ACC112 (cell line): Measurements from ENCODE around the gene RNF6.
"Not testable (repeated sequence)": the region's sequence is repeated elsewhere in the genome, so short reads cannot be mapped to it uniquely, and the experiment has no call there.

Experiments
- H2AFZ ChIP-seq: fragments of 200-600 bp; sonication (generic); one replicate; pipeline ENCODE4 v1.6.0; 2017; ENCODE audit warnings: antibody characterized with exemption, low read length; ENCODE audit not compliant: unreplicated experiment
- H3K27ac ChIP-seq: fragments of 200-600 bp; sonication (generic); 2 replicates; pipeline ENCODE4 v1.5.1; 2014; ENCODE audit warnings: low read depth, mild to moderate bottlenecking, antibody characterized with exemption, low read length, moderate library complexity
- H3K27me3 ChIP-seq: fragments of 200-600 bp; sonication (generic); 2 replicates; pipeline ENCODE4 v1.6.1; 2014; ENCODE audit warnings: mild to moderate bottlenecking, antibody characterized with exemption, low read length, moderate library complexity, mixed read lengths; ENCODE audit not compliant: insufficient read depth
- H3K36me3 ChIP-seq: fragments of 200-600 bp; sonication (generic); 2 replicates; pipeline ENCODE4 v1.6.1; 2016; ENCODE audit warnings: mild to moderate bottlenecking, antibody characterized with exemption, low read length, moderate library complexity, mixed read lengths; ENCODE audit not compliant: insufficient read depth
- H3K4me1 ChIP-seq: fragments of 200-600 bp; sonication (generic); one replicate; pipeline ENCODE4 v1.6.1; 2016; ENCODE audit warnings: low read length, mixed read lengths; ENCODE audit not compliant: insufficient read depth, unreplicated experiment, control insufficient read depth
- H3K4me3 ChIP-seq: fragments of 200-600 bp; sonication (generic); 2 replicates; pipeline ENCODE4 v1.5.1; 2014; ENCODE audit warnings: mild to moderate bottlenecking, low read depth, low read length
- H3K79me2 ChIP-seq: fragments of 200-600 bp; sonication (generic); one replicate; pipeline ENCODE4 v1.6.0; 2016; ENCODE audit warnings: low read length; ENCODE audit not compliant: control insufficient read depth, unreplicated experiment, insufficient read depth

RNF6 gene

GRCh38 chr13:26253262-26253786 is 31.2 kb upstream of the RNF6 start:
- Histone ChIP-seq H3K27ac (no peak overlapping the region; the same call in 1 of the 2 replicates), H3K27me3 (peaks cover 20% of the 10 kb centered on the region), H2AFZ (peak overlapping the region; percentile 99), H3K36me3 (no peaks in the 10 kb centered on the region), H3K4me3 (peak overlapping the region; percentile 93), H3K4me1 (no peaks in the 10 kb centered on the region), H3K79me2 (peaks cover 37% of the 10 kb centered on the region)

GRCh38 chr13:26252006-26252405 is 29.9 kb upstream of the RNF6 start:
- H3K27ac ChIP-seq, H3K4me1 ChIP-seq, H3K36me3 ChIP-seq, H2AFZ ChIP-seq, H3K4me3 ChIP-seq: not testable (repeated sequence)
- Histone ChIP-seq H3K27me3 (peaks cover 32% of the 10 kb centered on the region), H3K79me2 (peaks cover 24% of the 10 kb centered on the region)

GRCh38 chr13:26249551-26249950 is 27.4 kb upstream of the RNF6 start:
- H3K4me3 ChIP-seq, result no peak overlapping the region
- no peak overlapping the region for H3K27ac ChIP-seq
- no peaks in the 10 kb centered on the region for H3K36me3 ChIP-seq
- H3K4me1 ChIP-seq, result no peaks in the 10 kb centered on the region
- H3K27me3 ChIP-seq, result peaks cover 32% of the 10 kb centered on the region
- H2AFZ ChIP-seq, result no peak overlapping the region
- H3K79me2 ChIP-seq, result peaks cover under 1% of the 10 kb centered on the region

- H3K79me2 ChIP-seq, result no peaks in the 10 kb centered on the region
- no peak overlapping the region for H3K4me3 ChIP-seq
- H3K36me3 ChIP-seq, result no peaks in the 10 kb centered on the region
- no peak overlapping the region for H2AFZ ChIP-seq
- no peak overlapping the region for H3K27ac ChIP-seq
- peaks cover 32% of the 10 kb centered on the region for H3K27me3 ChIP-seq
- no peaks in the 10 kb centered on the region for H3K4me1 ChIP-seq
Measured at GRCh38 chr13:26247608-26248007, 25.5 kb upstream of the RNF6 start.

- Histone ChIP-seq H3K36me3 (no peaks in the 10 kb centered on the region), H3K4me1 (no peaks in the 10 kb centered on the region), H3K4me3 (no peak overlapping the region), H2AFZ (no peak overlapping the region), H3K27ac (no peak overlapping the region), H3K27me3 (peaks cover 32% of the 10 kb centered on the region), H3K79me2 (no peaks in the 10 kb centered on the region)
Measured at GRCh38 chr13:26247011-26247410, 24.9 kb upstream of the RNF6 start.

GRCh38 chr13:26246154-26246553 is 24.0 kb upstream of the RNF6 start:
- peaks cover 32% of the 10 kb centered on the region for H3K27me3 ChIP-seq
- no peak overlapping the region for H3K27ac ChIP-seq
- H3K36me3 ChIP-seq, result no peaks in the 10 kb centered on the region
- no peaks in the 10 kb centered on the region for H3K4me1 ChIP-seq
- no peaks in the 10 kb centered on the region for H3K79me2 ChIP-seq
- H2AFZ ChIP-seq, result no peak overlapping the region
- no peak overlapping the region for H3K4me3 ChIP-seq

GRCh38 chr13:26236296-26236695 is 14.2 kb upstream of the RNF6 start:
- H3K36me3 ChIP-seq, result no peaks in the 10 kb centered on the region
- no peaks in the 10 kb centered on the region for H3K79me2 ChIP-seq
- peaks cover 13% of the 10 kb centered on the region; the same call in 1 of the 2 replicates for H3K27me3 ChIP-seq
- no peak overlapping the region for H2AFZ ChIP-seq
- no peaks in the 10 kb centered on the region for H3K4me1 ChIP-seq
- no peak overlapping the region for H3K27ac ChIP-seq
- no peak overlapping the region for H3K4me3 ChIP-seq

- Histone ChIP-seq H3K4me1 (no peaks in the 10 kb centered on the region), H3K27ac (no peak overlapping the region), H2AFZ (no peak overlapping the region), H3K4me3 (no peak overlapping the region), H3K27me3 (0 out of 2 replicates have a peak, but pooled peaks cover 4% of the 10 kb centered on the region), H3K36me3 (no peaks in the 10 kb centered on the region), H3K79me2 (no peaks in the 10 kb centered on the region)
Measured at GRCh38 chr13:26230703-26231102, 8.6 kb upstream of the RNF6 start.

GRCh38 chr13:26229080-26229615 is 7.0 kb upstream of the RNF6 start:
- H3K79me2 ChIP-seq, result no peaks in the 10 kb centered on the region
- no peaks in the 10 kb centered on the region for H3K36me3 ChIP-seq
- no peak overlapping the region for H3K4me3 ChIP-seq
- H2AFZ ChIP-seq, result no peak overlapping the region
- no peaks in the 10 kb centered on the region for H3K4me1 ChIP-seq
- H3K27me3 ChIP-seq, result no peaks in the 10 kb centered on the region
- H3K27ac ChIP-seq, result no peak overlapping the region

GRCh38 chr13:26228096-26228495 is 6.0 kb upstream of the RNF6 start:
- Histone ChIP-seq H2AFZ (no peak overlapping the region), H3K4me3 (no peak overlapping the region), H3K27me3 (no peaks in the 10 kb centered on the region), H3K4me1 (no peaks in the 10 kb centered on the region), H3K36me3 (no peaks in the 10 kb centered on the region), H3K27ac (no peak overlapping the region), H3K79me2 (no peaks in the 10 kb centered on the region)

GRCh38 chr13:26227166-26227971 is 5.3 kb upstream of the RNF6 start:
- Histone ChIP-seq H3K4me3 (no peak overlapping the region), H3K4me1 (no peaks in the 10 kb centered on the region), H3K36me3 (no peaks in the 10 kb centered on the region), H3K27ac (no peak overlapping the region), H3K79me2 (no peaks in the 10 kb centered on the region), H3K27me3 (no peaks in the 10 kb centered on the region), H2AFZ (no peak overlapping the region)
